HepG2 (cell line): Measurements from ENCODE around the gene STK39. TPM values are rescaled to one million over a fixed set of nuclear protein-coding genes. Genes with fewer than 3 reads are reported as not detected.

ENCODE experiments used
- ARID2 ChIP-seq: sonication (generic); formaldehyde crosslinking; IDR thresholded peaks from 2 replicates; pipeline ENCODE4 v1.8.1; 2022; ENCODE audit warnings: mild to moderate bottlenecking, missing genetic modification reagents, borderline replicate concordance
- MAFK ChIP-seq, 2 experiments: IDR thresholded peaks in 1 of 2; conservative IDR thresholded peaks in 1 of 2; 2 replicates each; pipeline ENCODE4 v1.6.1; 2011; ENCODE audit warnings: improper control_type of control experiment in 2 of 2, low read length in 2 of 2
- MATR3 ChIP-seq: sonication (generic); formaldehyde crosslinking; IDR thresholded peaks from 2 replicates; pipeline ENCODE4 v1.4.0; 2020; ENCODE audit warnings: missing genetic modification reagents
- MED1 ChIP-seq: sonication (generic); formaldehyde crosslinking; IDR thresholded peaks from 2 replicates; pipeline ENCODE4 v1.4.0; 2020; ENCODE audit warnings: missing genetic modification reagents
- SP140L ChIP-seq: sonication (generic); formaldehyde crosslinking; IDR thresholded peaks from 2 replicates; pipeline ENCODE4 v1.4.0; 2020; ENCODE audit warnings: missing genetic modification reagents, borderline replicate concordance
- ZFP37 ChIP-seq: sonication (generic); formaldehyde crosslinking; IDR thresholded peaks from 2 replicates; pipeline ENCODE4 v1.4.0; 2020; ENCODE audit warnings: missing genetic modification reagents, borderline replicate concordance
- ZNF317 ChIP-seq: sonication (generic); formaldehyde crosslinking; IDR thresholded peaks from 2 replicates; pipeline ENCODE4 v1.5.0; 2020; ENCODE audit warnings: mild to moderate bottlenecking, missing genetic modification reagents
- ZNF780A ChIP-seq: sonication (generic); formaldehyde crosslinking; IDR thresholded peaks from 2 replicates; pipeline ENCODE4 v1.8.0; 2022; ENCODE audit warnings: mild to moderate bottlenecking, missing genetic modification reagents, moderate library complexity
- ZSCAN29 ChIP-seq: sonication (generic); formaldehyde crosslinking; conservative IDR thresholded peaks from 2 replicates; pipeline ENCODE4 v1.4.0; 2020; ENCODE audit warnings: mild to moderate bottlenecking, missing genetic modification reagents
- polyA plus RNA-seq, 8 experiments: library from polyadenylated mRNA; depleted of rRNA in 3 of 8; stranded (reverse) in 7 of 8; unstranded in 1 of 8; fragments of >200 nt; fragmentation: Illumina TruSeq in 4 of 8; extraction: Trizol in 4 of 8; gene quantifications; 2 replicates each; pipeline versions ENCODE4 v1.2.1 to v1.2.3, GENCODE V29; 2011 to 2016; ENCODE audit warnings: low read depth in 4 of 8, missing spikeins in 1 of 8, mixed read lengths in 1 of 8; ENCODE audit not compliant: insufficient read depth in 1 of 8
- total RNA-seq, 5 experiments: library from RNA; depleted of rRNA; stranded (reverse); fragments of >200 nt; fragmentation: Illumina TruSeq; extraction: Trizol; gene quantifications; 2 replicates each; pipeline ENCODE4 v1.2.3, GENCODE V29; 2016; ENCODE audit warnings: low read depth in 1 of 5
- TF ChIP-seq, protein P1 (sequence below): IDR thresholded peaks from 2 replicates; pipeline ENCODE4 v1.6.1; 2016; ENCODE audit warnings: missing biosample characterization, missing genetic modification reagents, low read depth
- TF ChIP-seq, protein P2 (sequence below): sonication (generic); formaldehyde crosslinking; IDR thresholded peaks from 2 replicates; pipeline ENCODE4 v1.4.0; 2020; ENCODE audit warnings: mild to moderate bottlenecking, missing genetic modification reagents
- TF ChIP-seq, protein P3 (sequence below): sonication (generic); formaldehyde crosslinking; IDR thresholded peaks from 2 replicates; pipeline ENCODE4 v1.4.0; 2020; ENCODE audit warnings: mild to moderate bottlenecking, missing genetic modification reagents
- TF ChIP-seq, protein P4 (sequence below): sonication (generic); formaldehyde crosslinking; IDR thresholded peaks from 2 replicates; pipeline ENCODE4 v1.4.0; 2020; ENCODE audit warnings: missing genetic modification reagents
- TF ChIP-seq, protein P5 (sequence below): sonication (generic); formaldehyde crosslinking; conservative IDR thresholded peaks from 2 replicates; pipeline ENCODE4 v1.8.0; 2022; ENCODE audit warnings: mild to moderate bottlenecking, moderate library complexity, missing genetic modification reagents
- TF ChIP-seq, protein P6 (sequence below): sonication (generic); formaldehyde crosslinking; IDR thresholded peaks from 2 replicates; pipeline ENCODE4 v1.4.0; 2020; ENCODE audit warnings: mild to moderate bottlenecking, low read depth, missing genetic modification reagents

Gene STK39
- total and polyA plus RNA-seq, 2 of the 13 experiments (the other 11 are each of a cell fraction or from before 2014, with no cell fraction given): 27.3 to 38.4 TPM

DNA sequence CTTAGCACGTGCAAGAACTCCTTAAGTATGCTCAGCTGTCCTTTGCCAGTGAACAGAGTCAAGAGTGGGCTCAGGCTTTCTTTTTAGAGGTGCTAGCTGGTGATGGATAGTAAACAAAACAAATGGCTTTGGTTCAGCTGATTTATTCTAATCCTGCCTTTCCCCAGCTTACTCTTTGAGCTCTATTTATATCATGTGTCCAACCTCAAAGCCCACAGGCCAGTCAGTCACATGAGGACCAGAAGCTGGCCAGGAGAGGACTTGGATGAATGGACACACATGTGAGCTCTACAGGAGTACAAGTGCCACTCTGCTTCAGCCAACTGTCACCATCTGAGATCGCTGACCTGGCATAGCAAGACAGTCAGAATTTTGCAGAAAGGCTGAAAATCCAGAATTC, 59.4 kb downstream of the STK39 start (continued):
- TF ChIP-seq, protein P1, sequence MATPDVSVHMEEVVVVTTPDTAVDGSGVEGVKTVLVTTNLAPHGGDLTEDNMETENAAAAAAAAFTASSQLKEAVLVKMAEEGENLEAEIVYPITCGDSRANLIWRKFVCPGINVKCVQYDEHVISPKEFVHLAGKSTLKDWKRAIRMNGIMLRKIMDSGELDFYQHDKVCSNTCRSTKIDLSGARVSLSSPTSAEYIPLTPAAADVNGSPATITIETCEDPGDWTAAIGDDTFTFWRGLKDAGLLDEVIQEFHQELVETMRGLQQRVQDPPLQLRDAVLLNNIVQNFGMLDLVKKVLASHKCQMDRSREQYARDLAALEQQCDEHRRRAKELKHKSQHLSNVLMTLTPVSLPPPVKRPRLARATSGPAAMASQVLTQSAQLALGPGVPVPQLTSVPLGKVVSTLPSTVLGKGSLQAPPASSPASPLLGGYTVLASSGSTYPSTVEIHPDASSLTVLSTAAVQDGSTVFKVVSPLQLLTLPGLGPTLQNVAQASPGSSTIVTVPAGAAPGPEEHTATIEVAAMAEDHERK: no peak
- TF ChIP-seq, protein P2, sequence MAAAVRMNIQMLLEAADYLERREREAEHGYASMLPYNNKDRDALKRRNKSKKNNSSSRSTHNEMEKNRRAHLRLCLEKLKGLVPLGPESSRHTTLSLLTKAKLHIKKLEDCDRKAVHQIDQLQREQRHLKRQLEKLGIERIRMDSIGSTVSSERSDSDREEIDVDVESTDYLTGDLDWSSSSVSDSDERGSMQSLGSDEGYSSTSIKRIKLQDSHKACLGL: no peak
- TF ChIP-seq, protein P3, sequence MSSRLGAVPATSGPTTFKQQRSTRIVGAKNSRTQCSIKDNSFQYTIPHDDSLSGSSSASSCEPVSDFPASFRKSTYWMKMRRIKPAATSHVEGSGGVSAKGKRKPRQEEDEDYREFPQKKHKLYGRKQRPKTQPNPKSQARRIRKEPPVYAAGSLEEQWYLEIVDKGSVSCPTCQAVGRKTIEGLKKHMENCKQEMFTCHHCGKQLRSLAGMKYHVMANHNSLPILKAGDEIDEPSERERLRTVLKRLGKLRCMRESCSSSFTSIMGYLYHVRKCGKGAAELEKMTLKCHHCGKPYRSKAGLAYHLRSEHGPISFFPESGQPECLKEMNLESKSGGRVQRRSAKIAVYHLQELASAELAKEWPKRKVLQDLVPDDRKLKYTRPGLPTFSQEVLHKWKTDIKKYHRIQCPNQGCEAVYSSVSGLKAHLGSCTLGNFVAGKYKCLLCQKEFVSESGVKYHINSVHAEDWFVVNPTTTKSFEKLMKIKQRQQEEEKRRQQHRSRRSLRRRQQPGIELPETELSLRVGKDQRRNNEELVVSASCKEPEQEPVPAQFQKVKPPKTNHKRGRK (CRISPR knock-in tag): no peak
- TF ChIP-seq ZNF780A (CRISPR knock-in tag) (no peak), ZNF317 (CRISPR knock-in tag) (0 out of 2 replicates have a peak, but pooled peaks have one; percentile 35), ZFP37 (CRISPR knock-in tag) (no peak), ZSCAN29 (CRISPR knock-in tag) (no peak), ARID2 (peak; percentile 51; the same call in 1 of the 2 replicates), MED1 (CRISPR knock-in tag) (no peak), SP140L (CRISPR knock-in tag) (no peak), MATR3 (CRISPR knock-in tag) (no peak), MAFK (conservative IDR thresholded peaks at IDR 0.05 in 1 of 2, IDR thresholded peaks at IDR 0.05 in 1 of 2; ENCODE audit: low read length in 2 of 2) (peak in 1 of 2 experiments; percentile 19; a peak in 1 of 4 replicates)
- TF ChIP-seq, protein P4, sequence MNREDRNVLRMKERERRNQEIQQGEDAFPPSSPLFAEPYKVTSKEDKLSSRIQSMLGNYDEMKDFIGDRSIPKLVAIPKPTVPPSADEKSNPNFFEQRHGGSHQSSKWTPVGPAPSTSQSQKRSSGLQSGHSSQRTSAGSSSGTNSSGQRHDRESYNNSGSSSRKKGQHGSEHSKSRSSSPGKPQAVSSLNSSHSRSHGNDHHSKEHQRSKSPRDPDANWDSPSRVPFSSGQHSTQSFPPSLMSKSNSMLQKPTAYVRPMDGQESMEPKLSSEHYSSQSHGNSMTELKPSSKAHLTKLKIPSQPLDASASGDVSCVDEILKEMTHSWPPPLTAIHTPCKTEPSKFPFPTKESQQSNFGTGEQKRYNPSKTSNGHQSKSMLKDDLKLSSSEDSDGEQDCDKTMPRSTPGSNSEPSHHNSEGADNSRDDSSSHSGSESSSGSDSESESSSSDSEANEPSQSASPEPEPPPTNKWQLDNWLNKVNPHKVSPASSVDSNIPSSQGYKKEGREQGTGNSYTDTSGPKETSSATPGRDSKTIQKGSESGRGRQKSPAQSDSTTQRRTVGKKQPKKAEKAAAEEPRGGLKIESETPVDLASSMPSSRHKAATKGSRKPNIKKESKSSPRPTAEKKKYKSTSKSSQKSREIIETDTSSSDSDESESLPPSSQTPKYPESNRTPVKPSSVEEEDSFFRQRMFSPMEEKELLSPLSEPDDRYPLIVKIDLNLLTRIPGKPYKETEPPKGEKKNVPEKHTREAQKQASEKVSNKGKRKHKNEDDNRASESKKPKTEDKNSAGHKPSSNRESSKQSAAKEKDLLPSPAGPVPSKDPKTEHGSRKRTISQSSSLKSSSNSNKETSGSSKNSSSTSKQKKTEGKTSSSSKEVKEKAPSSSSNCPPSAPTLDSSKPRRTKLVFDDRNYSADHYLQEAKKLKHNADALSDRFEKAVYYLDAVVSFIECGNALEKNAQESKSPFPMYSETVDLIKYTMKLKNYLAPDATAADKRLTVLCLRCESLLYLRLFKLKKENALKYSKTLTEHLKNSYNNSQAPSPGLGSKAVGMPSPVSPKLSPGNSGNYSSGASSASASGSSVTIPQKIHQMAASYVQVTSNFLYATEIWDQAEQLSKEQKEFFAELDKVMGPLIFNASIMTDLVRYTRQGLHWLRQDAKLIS (CRISPR knock-in tag): no peak
- TF ChIP-seq, protein P5, sequence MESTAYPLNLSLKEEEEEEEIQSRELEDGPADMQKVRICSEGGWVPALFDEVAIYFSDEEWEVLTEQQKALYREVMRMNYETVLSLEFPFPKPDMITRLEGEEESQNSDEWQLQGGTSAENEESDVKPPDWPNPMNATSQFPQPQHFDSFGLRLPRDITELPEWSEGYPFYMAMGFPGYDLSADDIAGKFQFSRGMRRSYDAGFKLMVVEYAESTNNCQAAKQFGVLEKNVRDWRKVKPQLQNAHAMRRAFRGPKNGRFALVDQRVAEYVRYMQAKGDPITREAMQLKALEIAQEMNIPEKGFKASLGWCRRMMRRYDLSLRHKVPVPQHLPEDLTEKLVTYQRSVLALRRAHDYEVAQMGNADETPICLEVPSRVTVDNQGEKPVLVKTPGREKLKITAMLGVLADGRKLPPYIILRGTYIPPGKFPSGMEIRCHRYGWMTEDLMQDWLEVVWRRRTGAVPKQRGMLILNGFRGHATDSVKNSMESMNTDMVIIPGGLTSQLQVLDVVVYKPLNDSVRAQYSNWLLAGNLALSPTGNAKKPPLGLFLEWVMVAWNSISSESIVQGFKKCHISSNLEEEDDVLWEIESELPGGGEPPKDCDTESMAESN (CRISPR knock-in tag): no peak
- TF ChIP-seq, protein P6, sequence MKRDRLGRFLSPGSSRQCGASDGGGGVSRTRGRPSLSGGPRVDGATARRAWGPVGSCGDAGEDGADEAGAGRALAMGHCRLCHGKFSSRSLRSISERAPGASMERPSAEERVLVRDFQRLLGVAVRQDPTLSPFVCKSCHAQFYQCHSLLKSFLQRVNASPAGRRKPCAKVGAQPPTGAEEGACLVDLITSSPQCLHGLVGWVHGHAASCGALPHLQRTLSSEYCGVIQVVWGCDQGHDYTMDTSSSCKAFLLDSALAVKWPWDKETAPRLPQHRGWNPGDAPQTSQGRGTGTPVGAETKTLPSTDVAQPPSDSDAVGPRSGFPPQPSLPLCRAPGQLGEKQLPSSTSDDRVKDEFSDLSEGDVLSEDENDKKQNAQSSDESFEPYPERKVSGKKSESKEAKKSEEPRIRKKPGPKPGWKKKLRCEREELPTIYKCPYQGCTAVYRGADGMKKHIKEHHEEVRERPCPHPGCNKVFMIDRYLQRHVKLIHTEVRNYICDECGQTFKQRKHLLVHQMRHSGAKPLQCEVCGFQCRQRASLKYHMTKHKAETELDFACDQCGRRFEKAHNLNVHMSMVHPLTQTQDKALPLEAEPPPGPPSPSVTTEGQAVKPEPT: no peak
